Activated T-cell treated with anti-CD3 and anti-CD28 coated beads for 24 hours (primary cell): ENCODE results near the gene PRR20E.
"Not testable (repeated sequence)": the region's sequence is repeated elsewhere in the genome, so short reads cannot be mapped to it uniquely, and the experiment has no call there.

Experiments used
- DNase-seq: peaks from one replicate; pipeline ENCODE4 v3.0.0-alpha.2; 2020; ENCODE audit warnings: low read depth

Gene PRR20E

GRCh38 chr13:57166897-57167296, at the start of gene PRR20E:
Gene PRR20E (plus strand): TSS chr13:57167197. CDS start chr13:57167584, 387 bp downstream.
- DNase-seq = not testable (repeated sequence)

GRCh38 chr13:57123681-57124080, 43.3 kb upstream of the PRR20E start:
- DNase-seq = no peak

GRCh38 chr13:57128909-57129308, 38.1 kb upstream of the PRR20E start:
- DNase-seq = no peak

- DNase-seq = no peak
These were observed 30.9 kb upstream of the PRR20E start for GRCh38 chr13:57136093-57136492.

GRCh38 chr13:57137585-57137984, 29.4 kb upstream of the PRR20E start:
- DNase-seq = no peak

GRCh38 chr13:57138988-57139387, 28.0 kb upstream of the PRR20E start:
- no peak for DNase-seq

- not testable (repeated sequence) for DNase-seq
These were observed 27.2 kb upstream of the PRR20E start for GRCh38 chr13:57139781-57140180.

- not testable (repeated sequence) for DNase-seq
These were observed 26.6 kb upstream of the PRR20E start, which contains the start of gene PRR20A for GRCh38 chr13:57140235-57140968. Gene PRR20A (plus strand): TSS chr13:57140918. CDS start chr13:57141305, 387 bp downstream.

GRCh38 chr13:57147188-57147587, 19.8 kb upstream of the PRR20E start, which contains the start of gene PRR20B:
Gene PRR20B (plus strand): TSS chr13:57147488. CDS start chr13:57147875, 387 bp downstream.
- not testable (repeated sequence) for DNase-seq

- not testable (repeated sequence) for DNase-seq
These were observed 18.9 kb upstream of the PRR20E start for GRCh38 chr13:57148106-57148505.

GRCh38 chr13:57153761-57154160, 13.2 kb upstream of the PRR20E start, which contains the start of gene PRR20C:
Gene PRR20C (plus strand): TSS chr13:57154061. CDS start chr13:57154448, 387 bp downstream.
- DNase-seq = not testable (repeated sequence)

GRCh38 chr13:57160332-57160731, 6.7 kb upstream of the PRR20E start, which contains the start of gene PRR20D:
Gene PRR20D (plus strand): TSS chr13:57160632. CDS start chr13:57161019, 387 bp downstream.
- DNase-seq = not testable (repeated sequence)

GRCh38 chr13:57191667-57192066, 24.7 kb downstream of the PRR20E start:
- no peak for DNase-seq

GRCh38 chr13:57212989-57213388, 46.0 kb downstream of the PRR20E start:
- DNase-seq = no peak
